Mucosa of rectum (tissue), 2 donors: ENCODE measurements around the gene BIRC6.
"Not testable (repeated sequence)": the region's sequence is repeated elsewhere in the genome, so short reads cannot be mapped to it uniquely, and the experiment has no call there.

ENCODE experiments used
- H3K27ac ChIP-seq, 2 donors: one replicate each; pipeline ENCODE4 v1.7.0; 2013; ENCODE audit warnings: inconsistent platforms in 2 of 2, low read depth in 2 of 2, low read length in 2 of 2
- H3K27me3 ChIP-seq, 2 donors: one replicate each; pipeline ENCODE4 v1.7.0; 2013; ENCODE audit warnings: low read length in 2 of 2; ENCODE audit not compliant: control insufficient read depth in 2 of 2, insufficient read depth in 2 of 2
- H3K36me3 ChIP-seq, 2 donors: one replicate each; pipeline ENCODE4 v1.7.0; 2013; ENCODE audit warnings: low read length in 2 of 2; ENCODE audit not compliant: control insufficient read depth in 2 of 2, insufficient read depth in 2 of 2
- H3K4me1 ChIP-seq, 2 donors: one replicate each; pipeline ENCODE4 v1.7.0; 2013; ENCODE audit warnings: low read length in 2 of 2, mild to moderate bottlenecking in 1 of 2; ENCODE audit not compliant: control insufficient read depth in 2 of 2, insufficient read depth in 2 of 2
- H3K4me3 ChIP-seq, 2 donors: one replicate each; pipeline ENCODE4 v1.7.0; 2013; ENCODE audit warnings: low read length in 2 of 2
- H3K9ac ChIP-seq, 2 donors: one replicate each; pipeline ENCODE4 v1.7.0; 2013; ENCODE audit warnings: low read length in 2 of 2, low read depth in 1 of 2, mild to moderate bottlenecking in 1 of 2
- H3K9me3 ChIP-seq, 2 donors: one replicate each; pipeline ENCODE4 v1.7.0; 2013; ENCODE audit warnings: low read length in 2 of 2; ENCODE audit not compliant: control insufficient read depth in 2 of 2
- donor health status: healthy.
- donor health status: Normal muscosa, but diverticular disease.

BIRC6 gene

DNA sequence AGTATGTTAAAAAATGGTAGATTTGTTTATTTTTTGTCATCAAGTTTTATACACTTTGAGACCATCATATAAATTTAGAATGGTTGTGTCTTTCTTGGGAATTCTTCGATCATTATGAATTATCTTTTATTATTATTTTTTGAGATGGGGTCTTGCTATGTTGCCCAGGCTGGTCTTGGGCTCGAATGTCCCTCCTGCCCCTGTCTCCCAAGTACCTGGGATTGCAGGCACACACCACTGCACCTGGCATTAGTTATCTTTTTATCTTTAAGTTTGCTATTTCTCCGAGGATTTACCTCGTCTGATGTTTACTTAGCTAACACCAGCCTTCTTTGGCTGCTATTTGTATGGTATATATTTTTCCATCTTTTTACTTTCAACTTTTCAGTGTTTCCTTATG is 100.0 kb downstream of the BIRC6 start:
- Histone ChIP-seq H3K36me3 (peaks cover 7 to 21% of the 10 kb centered on the region in 2 donors), H3K4me3 (no peak overlapping the region), H3K9me3 (no peaks in the 10 kb centered on the region), H3K9ac (no peak overlapping the region), H3K27ac (no peak overlapping the region), H3K27me3 (no peaks in the 10 kb centered on the region), H3K4me1 (no peaks in the 10 kb centered on the region)

DNA sequence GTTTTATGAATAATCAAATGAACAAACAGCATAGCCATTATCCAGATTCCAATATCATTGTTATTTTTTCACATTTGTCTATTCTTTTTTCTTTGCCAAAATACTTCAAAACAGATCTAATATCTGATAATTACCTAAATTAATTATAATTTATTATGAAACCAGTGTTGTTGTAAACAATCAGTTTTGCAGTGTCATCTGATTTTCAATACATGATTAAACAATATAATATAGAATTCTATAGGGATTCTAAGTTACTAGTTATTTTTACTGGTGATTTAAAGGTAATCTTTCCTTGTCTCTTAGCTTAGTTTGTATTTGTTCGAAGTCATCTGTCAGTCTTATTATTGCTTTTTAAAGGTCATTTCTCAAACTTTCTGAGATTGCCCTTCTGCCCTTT is 101.0 kb downstream of the BIRC6 start:
- Histone ChIP-seq H3K9me3 (no peaks in the 10 kb centered on the region), H3K27ac (no peak overlapping the region), H3K36me3 (peaks cover 7 to 16% of the 10 kb centered on the region in 2 donors), H3K4me1 (no peaks in the 10 kb centered on the region), H3K9ac (no peak overlapping the region), H3K4me3 (no peak overlapping the region), H3K27me3 (no peaks in the 10 kb centered on the region)

GRCh38 chr2:32460861-32461260 is 104.0 kb downstream of the BIRC6 start:
- H3K9me3 ChIP-seq, H3K27ac ChIP-seq, H3K4me3 ChIP-seq, H3K4me1 ChIP-seq, H3K27me3 ChIP-seq, H3K9ac ChIP-seq: not testable (repeated sequence)
- H3K36me3 ChIP-seq, result peaks cover 23 to 32% of the 10 kb centered on the region in 2 donors

DNA sequence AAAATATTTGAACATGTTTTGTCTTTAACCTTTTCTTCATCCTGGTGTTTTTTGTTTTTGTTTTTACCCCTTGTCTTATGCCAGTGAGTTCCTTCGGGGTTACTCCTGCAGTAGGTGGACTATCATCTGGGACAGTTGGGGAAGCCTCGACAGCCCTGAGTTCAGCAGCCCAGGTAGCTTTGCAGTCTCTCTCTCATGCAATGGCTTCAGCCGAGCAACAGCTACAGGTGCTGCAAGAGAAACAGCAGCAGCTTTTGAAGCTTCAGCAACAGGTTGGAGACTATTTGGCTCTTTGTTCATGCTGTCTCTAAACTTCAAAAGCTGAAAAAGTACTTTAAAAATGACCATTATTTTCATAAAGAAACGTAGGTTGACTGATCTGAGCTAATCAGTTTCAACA is 106.3 kb downstream of the BIRC6 start:
- no peaks in the 10 kb centered on the region for H3K9me3 ChIP-seq
- H3K4me3 ChIP-seq, result no peak overlapping the region
- no peaks in the 10 kb centered on the region for H3K27me3 ChIP-seq
- H3K4me1 ChIP-seq, result no peaks in the 10 kb centered on the region
- H3K36me3 ChIP-seq, result peaks cover 28 to 43% of the 10 kb centered on the region in 2 donors
- H3K9ac ChIP-seq, result no peak overlapping the region
- H3K27ac ChIP-seq, result no peak overlapping the region

- Histone ChIP-seq H3K27ac (no peak overlapping the region), H3K36me3 (peaks cover 39 to 53% of the 10 kb centered on the region in 2 donors), H3K9ac (no peak overlapping the region), H3K4me1 (no peaks in the 10 kb centered on the region), H3K9me3 (no peaks in the 10 kb centered on the region), H3K27me3 (no peaks in the 10 kb centered on the region), H3K4me3 (no peak overlapping the region)
Measured at GRCh38 chr2:32464431-32464830, 107.6 kb downstream of the BIRC6 start.

GRCh38 chr2:32472605-32473004 is 115.8 kb downstream of the BIRC6 start:
- no peaks in the 10 kb centered on the region for H3K9me3 ChIP-seq
- H3K27me3 ChIP-seq, result no peaks in the 10 kb centered on the region
- H3K4me3 ChIP-seq, result no peak overlapping the region
- no peak overlapping the region for H3K9ac ChIP-seq
- peaks cover 38 to 49% of the 10 kb centered on the region in 2 donors for H3K36me3 ChIP-seq
- H3K27ac ChIP-seq, result no peak overlapping the region
- no peaks in the 10 kb centered on the region for H3K4me1 ChIP-seq

- no peaks in the 10 kb centered on the region for H3K9me3 ChIP-seq
- H3K4me3 ChIP-seq, result no peak overlapping the region
- H3K4me1 ChIP-seq, result no peaks in the 10 kb centered on the region
- no peak overlapping the region for H3K9ac ChIP-seq
- peaks cover 35 to 42% of the 10 kb centered on the region in 2 donors for H3K36me3 ChIP-seq
- no peak overlapping the region for H3K27ac ChIP-seq
- H3K27me3 ChIP-seq, result no peaks in the 10 kb centered on the region
Measured at GRCh38 chr2:32474381-32474780, 117.6 kb downstream of the BIRC6 start.

DNA sequence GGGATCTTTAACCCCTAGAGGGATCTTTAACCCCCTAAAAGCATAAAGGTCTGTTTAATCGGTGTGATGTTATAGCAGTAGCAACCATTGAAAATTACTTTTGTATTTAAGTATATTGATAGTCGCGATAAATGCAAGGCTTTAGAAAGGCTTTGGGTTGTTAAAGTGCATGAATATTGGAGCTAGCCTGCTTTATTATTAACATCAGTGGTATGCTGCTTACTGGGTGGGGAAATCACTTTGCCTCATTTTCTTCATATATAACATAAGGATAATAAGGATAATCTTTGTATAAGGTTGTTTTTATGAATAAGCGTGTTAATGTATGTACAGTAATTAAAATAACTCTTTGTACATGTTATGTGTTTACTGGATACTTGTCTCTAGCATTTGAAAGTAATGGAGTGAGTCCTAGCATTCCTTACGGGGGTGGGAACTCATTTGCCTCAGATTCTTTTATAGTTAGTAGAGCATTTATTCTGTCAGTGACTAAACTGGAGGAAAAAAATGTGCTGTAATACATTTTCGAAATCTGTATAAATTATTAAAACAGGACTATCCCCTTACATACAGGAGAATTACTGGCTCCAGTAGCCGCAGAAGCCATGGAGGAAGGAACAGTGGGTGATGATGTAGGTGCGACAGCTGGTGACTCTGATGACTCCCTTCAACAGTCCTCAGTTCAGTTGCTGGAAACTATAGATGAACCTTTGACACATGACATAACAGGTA is 122.2 kb downstream of the BIRC6 start:
- H3K4me3 ChIP-seq, result no peak overlapping the region
- peaks cover 49 to 51% of the 10 kb centered on the region in 2 donors for H3K36me3 ChIP-seq
- no peaks in the 10 kb centered on the region for H3K4me1 ChIP-seq
- no peak overlapping the region for H3K9ac ChIP-seq
- H3K9me3 ChIP-seq, result no peaks in the 10 kb centered on the region
- H3K27ac ChIP-seq, result no peak overlapping the region
- no peaks in the 10 kb centered on the region for H3K27me3 ChIP-seq

DNA sequence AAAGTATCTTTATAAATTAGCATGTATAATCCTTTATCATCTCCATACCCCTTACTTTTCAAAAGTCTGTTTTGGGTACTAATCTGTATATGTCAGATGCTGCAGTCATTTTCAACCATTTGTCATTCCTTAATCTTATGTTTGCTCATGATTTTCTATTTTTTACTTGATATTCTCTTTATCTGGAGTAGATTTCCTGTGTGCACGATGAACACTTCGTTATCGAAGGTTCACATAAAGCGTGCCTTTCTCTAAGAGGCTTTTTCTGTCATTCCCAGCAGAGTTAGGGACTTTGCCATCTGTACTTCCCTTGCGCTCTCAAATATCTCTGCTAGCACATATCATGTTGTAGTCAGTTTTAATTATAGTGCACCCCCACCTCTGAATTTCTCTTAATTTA is 123.2 kb downstream of the BIRC6 start:
- H3K4me1 ChIP-seq, result no peaks in the 10 kb centered on the region
- H3K9ac ChIP-seq, result no peak overlapping the region
- H3K9me3 ChIP-seq, result no peaks in the 10 kb centered on the region
- peaks cover 51 to 56% of the 10 kb centered on the region in 2 donors for H3K36me3 ChIP-seq
- no peak overlapping the region for H3K27ac ChIP-seq
- no peaks in the 10 kb centered on the region for H3K27me3 ChIP-seq
- no peak overlapping the region for H3K4me3 ChIP-seq

DNA sequence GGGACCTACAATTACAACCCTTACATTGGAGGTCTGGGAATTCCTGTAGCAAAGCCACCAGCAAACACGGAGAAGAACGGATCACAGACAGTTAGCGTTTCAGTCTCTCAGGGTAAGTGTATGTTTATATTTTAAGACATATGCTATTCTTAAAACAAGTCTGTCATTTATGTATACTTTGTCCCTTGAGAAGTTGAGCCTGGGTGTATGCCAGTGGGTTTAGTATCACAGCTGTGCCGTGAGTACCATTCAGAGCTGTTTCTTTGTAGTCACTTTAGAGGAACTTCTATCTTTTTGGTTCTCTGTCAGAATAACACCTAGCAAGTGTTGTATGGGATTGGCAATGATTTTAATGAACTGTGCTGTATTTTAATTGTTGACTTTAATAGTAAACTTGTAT is 125.6 kb downstream of the BIRC6 start:
- Histone ChIP-seq H3K27ac (no peak overlapping the region), H3K9ac (no peak overlapping the region), H3K4me1 (no peaks in the 10 kb centered on the region), H3K27me3 (no peaks in the 10 kb centered on the region), H3K4me3 (no peak overlapping the region), H3K36me3 (peaks cover 56 to 68% of the 10 kb centered on the region in 2 donors), H3K9me3 (no peaks in the 10 kb centered on the region)
